WTC11 (cell line): ENCODE measurements around the gene GADL1. TPM values are rescaled to one million over a fixed set of nuclear protein-coding genes. Genes with fewer than 3 reads are reported as not detected.

Experiments used
- ATAC-seq: fragments of 200-7000 bp; cut with Tn5 transposase; 2 replicates; pipeline ENCODE4 v1.10.0; 2021; ENCODE audit warnings: mild to moderate bottlenecking, moderate library complexity
- CTCF ChIA-PET: fragments of 300-600 bp; sonication (Branson Sonifier 250); formaldehyde crosslinking; loops from one replicate; lab custom pipeline; 2021; ENCODE audit warnings: antibody characterized with exemption; lab: Charles Lee
- POLR2A ChIA-PET: fragments of 350-600 bp; sonication (Branson Sonifier 250); formaldehyde crosslinking; loops from one replicate; lab custom pipeline; 2021; ENCODE audit warnings: antibody characterized with exemption; lab: Charles Lee
- DNase-seq: peaks from one replicate; pipeline ENCODE4 v3.0.0; 2021; ENCODE audit warnings: low spot score
- H3K27ac Mint-ChIP-seq: 2 replicates; pipeline ENCODE4 v1.8.0; 2021; ENCODE audit warnings: mixed read lengths
- H3K27me3 Mint-ChIP-seq: 2 replicates; pipeline ENCODE4 v1.8.0; 2021; ENCODE audit warnings: low read depth, mild to moderate bottlenecking, moderate library complexity, mixed read lengths
- H3K36me3 Mint-ChIP-seq: 2 replicates; pipeline ENCODE4 v1.8.0; 2021; ENCODE audit warnings: mixed read lengths
- H3K4me1 Mint-ChIP-seq: 2 replicates; pipeline ENCODE4 v1.8.0; 2022; ENCODE audit warnings: mixed read lengths
- H3K4me3 Mint-ChIP-seq: 2 replicates; pipeline ENCODE4 v1.8.0; 2021; ENCODE audit warnings: mild to moderate bottlenecking, moderate library complexity, mixed read lengths
- H3K9me3 Mint-ChIP-seq: 2 replicates; pipeline ENCODE4 v1.8.0; 2021; ENCODE audit warnings: mixed read lengths
- AFF4 ChIP-seq: sonication (generic); formaldehyde crosslinking; IDR thresholded peaks from 2 replicates; pipeline ENCODE4 v1.8.1; 2023; ENCODE audit warnings: mild to moderate bottlenecking, missing genetic modification reagents, borderline replicate concordance
- AR ChIP-seq: fragments of 250-450 bp; sonication (Bioruptor Pico); IDR thresholded peaks from 2 replicates; pipeline ENCODE4 v1.9.0; 2021; ENCODE audit warnings: mild to moderate bottlenecking
- CBFB ChIP-seq: sonication (generic); formaldehyde crosslinking; IDR thresholded peaks from 2 replicates; pipeline ENCODE4 v1.8.1; 2022; ENCODE audit warnings: mild to moderate bottlenecking, low read depth, missing genetic modification reagents
- CREB1 ChIP-seq: sonication (generic); formaldehyde crosslinking; IDR thresholded peaks from 2 replicates; pipeline ENCODE4 v1.8.0; 2023; ENCODE audit warnings: mild to moderate bottlenecking, missing genetic modification reagents
- CREM ChIP-seq: sonication (generic); formaldehyde crosslinking; IDR thresholded peaks from 2 replicates; pipeline ENCODE4 v1.8.1; 2022; ENCODE audit warnings: mild to moderate bottlenecking, missing genetic modification reagents, moderate library complexity
- ELF4 ChIP-seq: sonication (generic); formaldehyde crosslinking; IDR thresholded peaks from 2 replicates; pipeline ENCODE4 v1.8.1; 2022; ENCODE audit warnings: low read depth, mild to moderate bottlenecking, moderate library complexity, missing genetic modification reagents
- EMX1 ChIP-seq: fragments of 250-450 bp; sonication (Bioruptor Pico); IDR thresholded peaks from 2 replicates; pipeline ENCODE4 v1.8.0; 2021; ENCODE audit warnings: mild to moderate bottlenecking
- GTF2I ChIP-seq: fragments of 250-450 bp; sonication (Bioruptor Pico); conservative IDR thresholded peaks from 2 replicates; pipeline ENCODE4 v1.4.0; 2021; ENCODE audit warnings: mild to moderate bottlenecking
- HMGA2 ChIP-seq: fragments of 250-450 bp; sonication (Bioruptor Pico); IDR thresholded peaks from 2 replicates; pipeline ENCODE4 v1.4.0; 2021; ENCODE audit warnings: mild to moderate bottlenecking, moderate library complexity
- MAX ChIP-seq: sonication (generic); formaldehyde crosslinking; IDR thresholded peaks from 2 replicates; pipeline ENCODE4 v1.8.0; 2022; ENCODE audit warnings: mild to moderate bottlenecking, missing genetic modification reagents
- MXD4 ChIP-seq: fragments of 250-450 bp; sonication (Bioruptor Pico); IDR thresholded peaks from 2 replicates; pipeline ENCODE4 v1.8.0; 2021; ENCODE audit warnings: mild to moderate bottlenecking, moderate library complexity, borderline replicate concordance
- NFATC4 ChIP-seq: fragments of 250-450 bp; sonication (Bioruptor Pico); IDR thresholded peaks from 2 replicates; pipeline ENCODE4 v1.9.0; 2021; ENCODE audit warnings: mild to moderate bottlenecking
- NFYB ChIP-seq: sonication (generic); formaldehyde crosslinking; conservative IDR thresholded peaks from 2 replicates; pipeline ENCODE4 v1.8.0; 2022; ENCODE audit warnings: low read depth, missing genetic modification reagents
- NR3C1 ChIP-seq: sonication (generic); formaldehyde crosslinking; conservative IDR thresholded peaks from 2 replicates; pipeline ENCODE4 v1.8.1; 2023; ENCODE audit warnings: low read depth, mild to moderate bottlenecking, missing genetic modification reagents
- PRRX2 ChIP-seq: fragments of 250-450 bp; sonication (Bioruptor Pico); IDR thresholded peaks from 2 replicates; pipeline ENCODE4 v1.8.0; 2021; ENCODE audit warnings: mild to moderate bottlenecking
- RORB ChIP-seq: fragments of 250-450 bp; sonication (Bioruptor Pico); IDR thresholded peaks from 2 replicates; pipeline ENCODE4 v1.9.0; 2021; ENCODE audit warnings: mild to moderate bottlenecking
- SMAD3 ChIP-seq: sonication (generic); formaldehyde crosslinking; IDR thresholded peaks from 2 replicates; pipeline ENCODE4 v1.8.0; 2022; ENCODE audit warnings: missing genetic modification reagents, mild to moderate bottlenecking, borderline replicate concordance
- SMAD4 ChIP-seq: sonication (generic); formaldehyde crosslinking; IDR thresholded peaks from 2 replicates; pipeline ENCODE4 v1.8.0; 2022; ENCODE audit warnings: mild to moderate bottlenecking, missing genetic modification reagents
- SOX15 ChIP-seq: fragments of 250-450 bp; sonication (Bioruptor Pico); IDR thresholded peaks from 2 replicates; pipeline ENCODE4 v1.9.0; 2021; ENCODE audit warnings: mild to moderate bottlenecking
- TEAD4 ChIP-seq: sonication (generic); formaldehyde crosslinking; IDR thresholded peaks from 2 replicates; pipeline ENCODE4 v1.8.0; 2022; ENCODE audit warnings: mild to moderate bottlenecking, missing genetic modification reagents
- ZNF219 ChIP-seq: sonication (generic); formaldehyde crosslinking; IDR thresholded peaks from 2 replicates; pipeline ENCODE4 v1.8.0; 2023; ENCODE audit warnings: missing genetic modification reagents, mild to moderate bottlenecking, borderline replicate concordance
- ZNF416 ChIP-seq: fragments of 250-450 bp; sonication (Bioruptor Pico); IDR thresholded peaks from 2 replicates; pipeline ENCODE4 v1.9.0; 2021; ENCODE audit warnings: mild to moderate bottlenecking, inconsistent platforms
- ZNF532 ChIP-seq: fragments of 250-450 bp; sonication (Bioruptor Pico); IDR thresholded peaks from 2 replicates; pipeline ENCODE4 v1.9.0; 2021; ENCODE audit warnings: mild to moderate bottlenecking, borderline replicate concordance
- ZSCAN18 ChIP-seq: fragments of 250-450 bp; sonication (Bioruptor Pico); IDR thresholded peaks from 2 replicates; pipeline ENCODE4 v2.1.2; 2022; ENCODE audit warnings: mild to moderate bottlenecking, moderate library complexity
- total RNA-seq: library from RNA; stranded (reverse); gene quantifications from 3 replicates; pipeline ENCODE4 v1.2.3, GENCODE V29; 2021
- TF ChIP-seq, protein P1 (sequence below): fragments of 250-450 bp; sonication (Bioruptor Pico); IDR thresholded peaks from 2 replicates; pipeline ENCODE4 v1.9.0; 2021; ENCODE audit warnings: moderate library complexity, mild to moderate bottlenecking, inconsistent platforms, borderline replicate concordance

The GADL1 gene
- total RNA-seq, 1 experiment from 2014 or later, result 0.15 TPM

- Mint-ChIP-seq H3K27ac (no peak overlapping the region), H3K36me3 (no peaks in the 10 kb centered on the region), H3K27me3 (no peaks in the 10 kb centered on the region), H3K9me3 (peaks cover 4% of the 10 kb centered on the region), H3K4me1 (peaks cover 6% of the 10 kb centered on the region), H3K4me3 (no peak overlapping the region)
- DNase-seq, result no peak
- ChIA-PET POLR2A (no interaction called here), CTCF (no interaction called here)
- TF ChIP-seq SMAD4 (CRISPR knock-in tag), result no peak
- no peak for TF ChIP-seq AR (CRISPR knock-in tag)
- no peak for TF ChIP-seq CREM (CRISPR knock-in tag)
- no peak for TF ChIP-seq SMAD3 (CRISPR knock-in tag)
- no peak for TF ChIP-seq ELF4
- TF ChIP-seq CREB1, result no peak
- no peak for TF ChIP-seq AFF4 (CRISPR knock-in tag)
- no peak for TF ChIP-seq GTF2I (CRISPR knock-in tag)
- no peak for TF ChIP-seq EMX1 (CRISPR knock-in tag)
- no peak for TF ChIP-seq ZNF219 (CRISPR knock-in tag)
- TF ChIP-seq, protein P1, sequence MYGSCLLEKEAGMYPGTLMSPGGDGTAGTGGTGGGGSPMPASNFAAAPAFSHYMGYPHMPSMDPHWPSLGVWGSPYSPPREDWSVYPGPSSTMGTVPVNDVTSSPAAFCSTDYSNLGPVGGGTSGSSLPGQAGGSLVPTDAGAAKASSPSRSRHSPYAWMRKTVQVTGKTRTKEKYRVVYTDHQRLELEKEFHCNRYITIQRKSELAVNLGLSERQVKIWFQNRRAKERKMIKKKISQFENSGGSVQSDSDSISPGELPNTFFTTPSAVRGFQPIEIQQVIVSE (CRISPR knock-in tag), result no peak
- no peak for TF ChIP-seq CBFB (CRISPR knock-in tag)
- no peak for TF ChIP-seq SOX15 (CRISPR knock-in tag)
- no peak for TF ChIP-seq NFATC4 (CRISPR knock-in tag)
- TF ChIP-seq ZNF416, result no peak
- TF ChIP-seq MXD4 (CRISPR knock-in tag), result no peak
- TF ChIP-seq NFYB (CRISPR knock-in tag), result no peak
- ATAC-seq, result no peak
These were observed 181.5 kb downstream of the GADL1 start for GRCh38 chr3:30712991-30713390.

DNA sequence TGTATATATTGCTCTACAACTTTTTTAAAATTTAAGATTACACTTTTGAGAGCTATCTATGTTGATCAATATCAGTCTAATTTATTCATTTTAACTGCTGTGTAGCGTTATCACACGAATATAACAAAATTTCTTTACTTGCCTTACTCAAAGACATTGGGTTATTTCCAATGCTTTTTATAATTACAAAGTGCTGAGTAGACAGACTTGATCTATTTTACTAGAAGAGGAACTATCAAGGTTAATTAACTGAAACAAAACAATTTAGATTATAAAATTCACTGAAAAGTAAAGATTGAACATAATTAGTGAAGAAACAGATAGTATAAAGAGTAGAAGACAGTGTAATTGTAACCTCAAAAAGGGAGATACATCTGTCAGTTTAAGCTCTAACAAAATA is 182.6 kb downstream of the GADL1 start:
- ChIA-PET CTCF (no interaction called here), POLR2A (no interaction called here)
- Mint-ChIP-seq H3K4me3 (no peak overlapping the region), H3K27ac (no peak overlapping the region), H3K4me1 (peaks cover 6% of the 10 kb centered on the region), H3K36me3 (peaks cover 6% of the 10 kb centered on the region), H3K9me3 (peaks cover 14% of the 10 kb centered on the region), H3K27me3 (no peaks in the 10 kb centered on the region)
- ATAC-seq (no peak), DNase-seq (no peak)
- TF ChIP-seq ZSCAN18 (CRISPR knock-in tag) (no peak), RORB (no peak), MAX (no peak), PRRX2 (CRISPR knock-in tag) (no peak), HMGA2 (CRISPR knock-in tag) (no peak), TEAD4 (no peak), CBFB (CRISPR knock-in tag) (no peak), ZNF532 (CRISPR knock-in tag) (no peak), NR3C1 (CRISPR knock-in tag) (no peak)
